Gastroesophageal sphincter (tissue), 3 donors: ENCODE data around the gene EGLN2.
"Not testable (repeated sequence)": the region's sequence is repeated elsewhere in the genome, so short reads cannot be mapped to it uniquely, and the experiment has no call there.

ENCODE experiments used
- CTCF ChIP-seq, 4 experiments: fragments of 200-600 bp in 2 of 4; fragments of 450-650 bp in 2 of 4; sonication (generic) in 1 of 4; IDR thresholded peaks; one replicate each; pipeline ENCODE4 v1.5.1; 2017 to 2019; ENCODE audit warnings: antibody characterized with exemption in 4 of 4, mild to moderate bottlenecking in 2 of 4, moderate library complexity in 2 of 4
- EP300 ChIP-seq: sonication (generic); formaldehyde crosslinking; IDR thresholded peaks from one replicate; pipeline ENCODE4 v1.6.1; 2017; ENCODE audit warnings: antibody characterized with exemption, mild to moderate bottlenecking
- POLR2A ChIP-seq, 2 donors: fragments of 450-650 bp; IDR thresholded peaks; one replicate each; pipeline ENCODE4 v1.6.1; 2017; ENCODE audit warnings: antibody characterized with exemption in 2 of 2, mild to moderate bottlenecking in 2 of 2, moderate library complexity in 1 of 2

DNA sequence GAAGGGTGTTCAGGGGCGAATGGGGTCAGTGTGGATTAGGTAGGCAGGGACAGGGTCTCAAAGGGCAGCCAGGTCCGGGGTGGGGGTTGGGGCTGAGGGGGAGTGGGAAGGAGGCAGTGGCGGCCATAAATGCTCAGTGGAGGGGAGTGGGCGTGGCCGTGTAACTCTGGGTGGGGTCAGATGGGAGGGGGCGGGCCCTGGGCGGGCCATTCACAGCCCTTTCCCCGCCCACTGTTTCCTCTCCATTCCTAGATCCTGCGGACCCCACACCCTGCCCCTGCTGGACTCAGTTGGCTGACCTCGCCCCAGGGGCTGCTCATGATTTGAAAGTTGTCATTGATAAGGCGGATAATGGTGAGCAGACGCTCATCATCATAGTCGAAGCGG is 27.3 kb downstream of the EGLN2 start:
- TF ChIP-seq CTCF (IDR thresholded peaks at IDR 0.05); POLR2A (IDR thresholded peaks at IDR 0.05); EP300: not testable (repeated sequence)
